H9 (cell line): ENCODE results near the gene MSANTD1. TPM values are rescaled to one million over a fixed set of nuclear protein-coding genes. Genes with fewer than 3 reads are reported as not detected.
A peak's percentile ranks its signal among the peaks of the same experiment; 100 is the strongest.

Source experiments
- DNase-seq: peaks from one replicate; pipeline ENCODE4 v3.0.0-alpha.2; 2017
- H2AFZ ChIP-seq: one replicate; pipeline ENCODE4 v1.6.1; 2013; ENCODE audit warnings: mild to moderate bottlenecking, low read length, control low read depth, moderate library complexity
- H2AK5ac ChIP-seq: 2 replicates; pipeline ENCODE4 v1.6.1; 2013; ENCODE audit warnings: low read length, control low read depth, mixed read lengths; ENCODE audit not compliant: insufficient read length
- H2BK120ac ChIP-seq: one replicate; pipeline ENCODE4 v1.6.1; 2013; ENCODE audit warnings: low read depth, mild to moderate bottlenecking, low read length, control low read depth, inconsistent platforms; ENCODE audit not compliant: poor library complexity, severe bottlenecking
- H2BK12ac ChIP-seq: 2 replicates; pipeline ENCODE4 v1.6.1; 2013; ENCODE audit warnings: low read length, control low read depth, mixed read lengths, low read depth; ENCODE audit not compliant: insufficient read length
- H2BK15ac ChIP-seq: 2 replicates; pipeline ENCODE4 v1.6.1; 2013; ENCODE audit warnings: low read depth, low read length, control low read depth
- H2BK20ac ChIP-seq: one replicate; pipeline ENCODE4 v1.6.1; 2013; ENCODE audit warnings: low read depth, mild to moderate bottlenecking, low read length, control low read depth, inconsistent platforms; ENCODE audit not compliant: poor library complexity, severe bottlenecking
- H2BK5ac ChIP-seq: 2 replicates; pipeline ENCODE4 v1.6.1; 2013; ENCODE audit warnings: low read length, control low read depth, mixed read lengths; ENCODE audit not compliant: insufficient read length
- H3K14ac ChIP-seq: 2 replicates; pipeline ENCODE4 v1.6.1; 2013; ENCODE audit warnings: low read length, control low read depth; ENCODE audit not compliant: insufficient read depth
- H3K18ac ChIP-seq: 2 replicates; pipeline ENCODE4 v1.6.1; 2013; ENCODE audit warnings: low read depth, mild to moderate bottlenecking, mixed read lengths, low read length, control low read depth; ENCODE audit not compliant: insufficient read length
- H3K23ac ChIP-seq: 2 replicates; pipeline ENCODE4 v1.6.1; 2013; ENCODE audit warnings: low read length, control low read depth, mixed read lengths, low read depth; ENCODE audit not compliant: insufficient read length
- H3K23me2 ChIP-seq: 2 replicates; pipeline ENCODE4 v1.6.1; 2013; ENCODE audit warnings: low read depth, mild to moderate bottlenecking, mixed read lengths, low read length, control low read depth; ENCODE audit not compliant: insufficient read length, poor library complexity, severe bottlenecking
- H3K27ac ChIP-seq: 2 replicates; pipeline ENCODE4 v1.5.1; 2013; ENCODE audit warnings: low read length, control low read depth, mixed read lengths, low read depth; ENCODE audit not compliant: insufficient read length
- H3K27me3 ChIP-seq: 2 replicates; pipeline ENCODE4 v1.6.1; 2013; ENCODE audit warnings: low read length, control low read depth, inconsistent platforms; ENCODE audit not compliant: insufficient read depth
- H3K4ac ChIP-seq: 2 replicates; pipeline ENCODE4 v1.6.1; 2013; ENCODE audit warnings: low read depth, mild to moderate bottlenecking, control low read depth, inconsistent platforms, low read length, moderate library complexity
- H3K4me1 ChIP-seq: 2 replicates; pipeline ENCODE4 v1.6.1; 2013; ENCODE audit warnings: low read length, control low read depth, inconsistent platforms; ENCODE audit not compliant: insufficient read depth
- H3K4me2 ChIP-seq: 2 replicates; pipeline ENCODE4 v1.6.1; 2013; ENCODE audit warnings: low read length, control low read depth, mixed read lengths; ENCODE audit not compliant: insufficient read length, insufficient read depth
- H3K56ac ChIP-seq: 2 replicates; pipeline ENCODE4 v1.6.1; 2013; ENCODE audit warnings: low read depth, mild to moderate bottlenecking, mixed read lengths, low read length, control low read depth; ENCODE audit not compliant: insufficient read length
- H3K79me1 ChIP-seq: 2 replicates; pipeline ENCODE4 v1.6.1; 2013; ENCODE audit warnings: low read depth, mild to moderate bottlenecking, moderate library complexity, low read length, control low read depth, inconsistent platforms; ENCODE audit not compliant: insufficient read depth, poor library complexity, severe bottlenecking
- H3K79me2 ChIP-seq: 2 replicates; pipeline ENCODE4 v1.6.1; 2013; ENCODE audit warnings: low read length, control low read depth, inconsistent platforms; ENCODE audit not compliant: insufficient read depth
- H3K9ac ChIP-seq: 2 replicates; pipeline ENCODE4 v1.6.1; 2013; ENCODE audit warnings: low read length, control low read depth, mixed read lengths; ENCODE audit not compliant: insufficient read length; ENCODE audit errors: extremely low read depth
- H3K9me3 ChIP-seq: one replicate; pipeline ENCODE4 v1.6.1; 2013; ENCODE audit warnings: low read depth, low read length, inconsistent platforms; ENCODE audit not compliant: control insufficient read depth
- H3T11ph ChIP-seq: one replicate; pipeline ENCODE4 v1.6.1; 2013; ENCODE audit warnings: mild to moderate bottlenecking, low read length, control low read depth, inconsistent platforms
- H4K20me1 ChIP-seq: one replicate; pipeline ENCODE4 v1.6.1; 2013; ENCODE audit not compliant: control insufficient read depth, insufficient read length, insufficient read depth
- H4K5ac ChIP-seq: 2 replicates; pipeline ENCODE4 v1.6.1; 2013; ENCODE audit warnings: low read depth, mild to moderate bottlenecking, mixed read lengths, low read length, control low read depth; ENCODE audit not compliant: insufficient read length
- H4K8ac ChIP-seq: replicated peaks from 2 replicates; pipeline ENCODE4 v1.6.1; 2013; ENCODE audit warnings: low read length, control low read depth, mixed read lengths, low read depth; ENCODE audit not compliant: insufficient read length
- H4K91ac ChIP-seq: 2 replicates; pipeline ENCODE4 v1.6.1; 2013; ENCODE audit warnings: low read depth, mild to moderate bottlenecking, moderate library complexity, mixed read lengths, low read length, control low read depth; ENCODE audit not compliant: insufficient read length
- H3K27ac Mint-ChIP-seq, 3 experiments: 2 replicates in 2 of 3; 3 replicates in 1 of 3; pipeline ENCODE4 v1.8.0; 2020 to 2021; ENCODE audit warnings: mixed read lengths in 3 of 3, mild to moderate bottlenecking in 1 of 3, moderate library complexity in 1 of 3
- H3K27me3 Mint-ChIP-seq: 2 replicates; pipeline ENCODE4 v1.8.0; 2021; ENCODE audit warnings: low read depth, mild to moderate bottlenecking, moderate library complexity, mixed read lengths
- H3K36me3 Mint-ChIP-seq, 3 experiments: 2 replicates in 2 of 3; 3 replicates in 1 of 3; pipeline ENCODE4 v1.8.0; 2020 to 2021; ENCODE audit warnings: low read depth in 3 of 3, mixed read lengths in 3 of 3; ENCODE audit not compliant: insufficient read depth in 1 of 3
- H3K4me1 Mint-ChIP-seq, 2 experiments: 2 replicates each; pipeline ENCODE4 v1.8.0; 2020; ENCODE audit warnings: mixed read lengths in 2 of 2
- H3K4me3 Mint-ChIP-seq, 2 experiments: 2 replicates in 1 of 2; 3 replicates in 1 of 2; pipeline ENCODE4 v1.8.0; 2020 to 2021; ENCODE audit warnings: mild to moderate bottlenecking in 2 of 2, mixed read lengths in 2 of 2, moderate library complexity in 1 of 2
- H3K9me3 Mint-ChIP-seq, 2 experiments: 2 replicates in 1 of 2; 3 replicates in 1 of 2; pipeline ENCODE4 v1.8.0; 2020; ENCODE audit warnings: mild to moderate bottlenecking in 2 of 2, mixed read lengths in 2 of 2, moderate library complexity in 1 of 2
- CTCF ChIP-seq: fragments of 200-600 bp; sonication (generic); conservative IDR thresholded peaks from 3 replicates; pipeline ENCODE4 v1.8.0; 2021; ENCODE audit warnings: antibody characterized with exemption, mild to moderate bottlenecking
- WGBS: extraction: QIAGEN DNeasy Blood & Tissue Kit; methylation state at CpG from one replicate; pipeline ENCODE4 v1.1.7; 2013; ENCODE audit warnings: missing lambda C conversion rate, low lambda C conversion rate, mixed read lengths; ENCODE audit not compliant: insufficient read length; ENCODE audit errors: extremely low coverage; 5-methylcytosine and 5-hydroxymethylcytosine counted together
- total RNA-seq: library from RNA; stranded (reverse); gene quantifications from 2 replicates; pipeline ENCODE4 v1.2.1, GENCODE V29; 2021

The MSANTD1 gene
- total RNA-seq, 1 experiment from 2014 or later, result 0.83 TPM

GRCh38 chr4:3294401-3295241 is 45.7 kb downstream of the MSANTD1 start:
- H3K27ac ChIP-seq, result no peak overlapping the region

More at GRCh38 chr4:3294401-3295241, 45.7 kb downstream of the MSANTD1 start:
- no CpG with 5 or more reads among the region's 19 CpGs for WGBS
- H3K9me3 ChIP-seq, result no peaks in the 10 kb centered on the region
- H3K56ac ChIP-seq, result no peak overlapping the region
- no peak for TF ChIP-seq CTCF
- H2BK5ac ChIP-seq, result no peak overlapping the region
- no peak overlapping the region for H3T11ph ChIP-seq
- H2BK12ac ChIP-seq, result no peak overlapping the region
- no peak overlapping the region for H3K4ac ChIP-seq
- no peak overlapping the region for H3K9ac ChIP-seq
- H3K79me1 ChIP-seq, result no peaks in the 10 kb centered on the region
- no peak overlapping the region for H4K5ac ChIP-seq
- no peaks in the 10 kb centered on the region; the same call in 1 of the 2 replicates for H3K27me3 ChIP-seq
- no peak overlapping the region for H2BK15ac ChIP-seq
- H4K20me1 ChIP-seq, result no peaks in the 10 kb centered on the region
- Mint-ChIP-seq H3K4me3 (peak overlapping the region in 1 of 2 experiments; percentile 61; a peak in 1 of 5 replicates), H3K27me3 (peaks cover 26% of the 10 kb centered on the region), H3K9me3 (no peaks in the 10 kb centered on the region), H3K27ac (peak overlapping the region in 1 of 3 experiments; percentile 77; a peak in 2 of 7 replicates), H3K36me3 (no peaks in the 10 kb centered on the region; a peak in 1 of 7 replicates), H3K4me1 (peaks cover 35 to 58% of the 10 kb centered on the region in 2 experiments)
- no peaks in the 10 kb centered on the region for H3K79me2 ChIP-seq
- H2AFZ ChIP-seq, result no peak overlapping the region
- no peaks in the 10 kb centered on the region for H3K4me1 ChIP-seq
- no peak overlapping the region for H4K8ac ChIP-seq
- no peak overlapping the region for H3K23ac ChIP-seq
- no peak overlapping the region for H2AK5ac ChIP-seq
- no peak overlapping the region for H2BK20ac ChIP-seq
- H3K23me2 ChIP-seq, result peaks cover 16% of the 10 kb centered on the region
- no peak overlapping the region for H3K4me2 ChIP-seq
- H2BK120ac ChIP-seq, result no peak overlapping the region
- H3K18ac ChIP-seq, result no peak overlapping the region
- no peak overlapping the region for H4K91ac ChIP-seq
- H3K14ac ChIP-seq, result no peak overlapping the region
- peak; percentile 27 for DNase-seq
